IMR-90 (cell line): ENCODE data around the gene ALLC. TPM values are rescaled to one million over a fixed set of nuclear protein-coding genes. Genes with fewer than 3 reads are reported as not detected.

Experiments used
- ATAC-seq: fragments of 200-7000 bp; cut with Tn5 transposase; 2 replicates; pipeline ENCODE4 v1.9.1; 2020; ENCODE audit warnings: low read depth, mild to moderate bottlenecking, moderate library complexity
- BruUV-seq: library from RNA; stranded (reverse); fragments of 400-500 nt; replicated peaks from 2 replicates; lab custom pipeline; 2021; lab: Mats Ljungman, UMichigan
- CTCF ChIA-PET: fragments of 300-600 bp; formaldehyde crosslinking; extraction: SDS; loops from one replicate; lab custom pipeline; 2021; ENCODE audit warnings: antibody characterized with exemption; lab: Yijun Ruan, JAX
- POLR2A ChIA-PET: fragments of 300-600 bp; sonication (Branson Sonifier 250); formaldehyde crosslinking; loops from one replicate; lab custom pipeline; 2022; ENCODE audit warnings: antibody characterized with exemption; ENCODE audit not compliant: unreplicated experiment; lab: Charles Lee
- DNase-seq: peaks from one replicate; pipeline ENCODE4 v3.0.0; 2013
- H2AFZ ChIP-seq: replicated peaks from 2 replicates; pipeline ENCODE3; 2013; ENCODE audit warnings: low read length, mild to moderate bottlenecking; ENCODE audit not compliant: poor library complexity
- H2AK5ac ChIP-seq: 2 replicates; pipeline ENCODE4 v1.6.1; 2013; ENCODE audit warnings: low read depth, low read length, inconsistent platforms
- H2AK9ac ChIP-seq: replicated peaks from 2 replicates; pipeline ENCODE3; 2013; ENCODE audit warnings: mild to moderate bottlenecking, low read depth, low read length, moderate library complexity; ENCODE audit not compliant: poor library complexity
- H2BK120ac ChIP-seq: 2 replicates; pipeline ENCODE4 v1.6.1; 2013; ENCODE audit warnings: low read depth, low read length, inconsistent platforms
- H2BK15ac ChIP-seq: 3 replicates; pipeline ENCODE4 v1.6.1; 2013; ENCODE audit warnings: low read depth, low read length, inconsistent platforms
- H2BK20ac ChIP-seq: 2 replicates; pipeline ENCODE4 v1.6.1; 2013; ENCODE audit warnings: low read depth, mild to moderate bottlenecking, inconsistent platforms, low read length, moderate library complexity
- H2BK5ac ChIP-seq: 2 replicates; pipeline ENCODE4 v1.6.1; 2013; ENCODE audit warnings: mild to moderate bottlenecking, low read depth, low read length, inconsistent platforms; ENCODE audit not compliant: poor library complexity, severe bottlenecking
- H3K14ac ChIP-seq: replicated peaks from 2 replicates; pipeline ENCODE4 v1.6.1; 2013; ENCODE audit warnings: low read depth, low read length, inconsistent platforms
- H3K18ac ChIP-seq: 2 replicates; pipeline ENCODE4 v1.6.1; 2013; ENCODE audit warnings: low read depth, low read length, control low read depth
- H3K23ac ChIP-seq: 2 replicates; pipeline ENCODE4 v1.6.1; 2013; ENCODE audit warnings: low read depth, low read length, inconsistent platforms
- H3K27ac ChIP-seq: 2 replicates; pipeline ENCODE4 v1.5.1; 2013; ENCODE audit warnings: mild to moderate bottlenecking, control low read depth, low read length; ENCODE audit not compliant: insufficient read depth
- H3K27me3 ChIP-seq: 2 replicates; pipeline ENCODE4 v1.6.1; 2013; ENCODE audit warnings: low read length; ENCODE audit not compliant: control insufficient read depth, insufficient read depth
- H3K36me3 ChIP-seq: 2 replicates; pipeline ENCODE4 v1.6.1; 2013; ENCODE audit warnings: low read length, mixed read lengths; ENCODE audit not compliant: control insufficient read depth, insufficient read depth
- H3K4ac ChIP-seq: 2 replicates; pipeline ENCODE4 v1.6.1; 2013; ENCODE audit warnings: low read depth, low read length, inconsistent platforms
- H3K4me1 ChIP-seq: 2 replicates; pipeline ENCODE4 v1.6.1; 2013; ENCODE audit warnings: low read length, mixed read lengths; ENCODE audit not compliant: control insufficient read depth, insufficient read depth
- H3K4me2 ChIP-seq: 2 replicates; pipeline ENCODE4 v1.6.1; 2013; ENCODE audit warnings: low read depth, mild to moderate bottlenecking, control low read depth, low read length, moderate library complexity
- H3K4me3 ChIP-seq: 2 replicates; pipeline ENCODE4 v1.5.1; 2013; ENCODE audit warnings: low read depth, mild to moderate bottlenecking, control low read depth, low read length, moderate library complexity; ENCODE audit not compliant: insufficient read depth
- H3K56ac ChIP-seq: 2 replicates; pipeline ENCODE4 v1.6.1; 2013; ENCODE audit warnings: low read length, inconsistent platforms; ENCODE audit not compliant: insufficient read depth; ENCODE audit errors: extremely low read depth
- H3K79me1 ChIP-seq, 2 experiments: 2 replicates each; pipeline ENCODE4 v1.6.1; 2013; ENCODE audit warnings: low read length in 2 of 2, inconsistent platforms in 1 of 2, low read depth in 1 of 2
- H3K9ac ChIP-seq: 2 replicates; pipeline ENCODE4 v1.6.1; 2013; ENCODE audit warnings: low read depth, low read length, control low read depth
- H3K9me1 ChIP-seq: 2 replicates; pipeline ENCODE4 v1.6.1; 2013; ENCODE audit warnings: low read length, inconsistent platforms; ENCODE audit not compliant: insufficient read depth
- H3K9me3 ChIP-seq: 2 replicates; pipeline ENCODE4 v1.6.1; 2013; ENCODE audit warnings: low read length; ENCODE audit not compliant: control insufficient read depth, insufficient read depth
- H4K20me1 ChIP-seq: 2 replicates; pipeline ENCODE4 v1.6.1; 2013; ENCODE audit warnings: low read length, inconsistent platforms; ENCODE audit not compliant: insufficient read depth
- H4K5ac ChIP-seq: 2 replicates; pipeline ENCODE4 v1.6.1; 2013; ENCODE audit warnings: mild to moderate bottlenecking, low read depth, low read length, control low read depth
- H4K8ac ChIP-seq, 2 experiments: 2 replicates each; pipeline ENCODE4 v1.6.1; 2013; ENCODE audit warnings: low read depth in 2 of 2, low read length in 2 of 2, control low read depth in 1 of 2, inconsistent platforms in 1 of 2
- H4K91ac ChIP-seq: 2 replicates; pipeline ENCODE4 v1.6.1; 2013; ENCODE audit warnings: low read depth, low read length, inconsistent platforms; ENCODE audit not compliant: insufficient read depth
- BHLHE40 ChIP-seq: fragments of 150-350 bp; IDR thresholded peaks from 2 replicates; pipeline ENCODE4 v1.6.1; 2016; ENCODE audit warnings: mild to moderate bottlenecking, low read depth, low read length
- RCOR1 ChIP-seq: IDR thresholded peaks from 2 replicates; pipeline ENCODE4 v1.6.1; 2012; ENCODE audit warnings: mild to moderate bottlenecking, low read length, improper control_type of control experiment; ENCODE audit not compliant: insufficient replicate concordance
- WGBS, 2 experiments: methylation state at CpG; one replicate each; pipeline versions ENCODE4 v1.1.5 to v1.1.7; 2013; ENCODE audit warnings: missing lambda C conversion rate in 2 of 2; ENCODE audit not compliant: insufficient read length in 1 of 2; ENCODE audit errors: extremely low coverage in 2 of 2; 5-methylcytosine and 5-hydroxymethylcytosine counted together
- dilution Hi-C: fragments of 300-500 bp; cut with HindIII; formaldehyde crosslinking; loops from one replicate; pipeline ENCODE4 v1.14.3; 2018; ENCODE audit warnings: low sequenced_read_pairs; ENCODE audit not compliant: unreplicated experiment
- in situ Hi-C: fragments of 300-500 bp; cut with MboI; formaldehyde crosslinking; loops from 3 replicates; pipeline ENCODE4 v1.14.3; 2019; ENCODE audit warnings: low sequenced_read_pairs, inconsistent platforms, mixed read lengths
- intact Hi-C: fragments of 100-400 bp; cut with micrococcal nuclease; formaldehyde crosslinking; loops from 2 replicates; pipeline ENCODE4 v1.10.0; 2022
- polyA plus RNA-seq, 3 experiments: library from polyadenylated mRNA; depleted of rRNA; stranded (reverse); fragments of >200 nt; gene quantifications; 2 replicates each; pipeline ENCODE4 v1.2.3, GENCODE V29; 2012; ENCODE audit warnings: low replicate concordance in 1 of 3
- total RNA-seq: library from RNA; depleted of rRNA; stranded (reverse); fragments of >200 nt; gene quantifications from 2 replicates; pipeline ENCODE4 v1.2.3, GENCODE V29; 2012

The ALLC gene
- total and polyA plus RNA-seq, 2 of the 4 experiments (the other 2 are of a cell fraction), result not detected

- Histone ChIP-seq H3K23ac (no peak overlapping the region), H3K79me1 (no peaks in the 10 kb centered on the region), H2BK5ac (no peak overlapping the region), H2AFZ (no peak overlapping the region), H2AK9ac (no peak overlapping the region), H2BK120ac (peak overlapping the region; percentile 49; the same call in 1 of the 2 replicates), H2BK20ac (no peak overlapping the region), H4K8ac (no peak overlapping the region), H4K5ac (peak overlapping the region; percentile 20), H3K9me1 (no peaks in the 10 kb centered on the region), H4K20me1 (no peaks in the 10 kb centered on the region), H2BK15ac (no peak overlapping the region; the same call in 2 of the 3 replicates), H3K14ac (no peak overlapping the region), H3K36me3 (no peaks in the 10 kb centered on the region), H3K4me3 (no peak overlapping the region), H3K9ac (no peak overlapping the region), H3K27me3 (no peaks in the 10 kb centered on the region; the same call in 1 of the 2 replicates), H3K27ac (no peak overlapping the region), H3K18ac (no peak overlapping the region; the same call in 1 of the 2 replicates), H4K91ac (no peak overlapping the region; the same call in 1 of the 2 replicates), H3K4ac (0 out of 2 replicates have a peak overlapping the region, but pooled peaks have one; percentile 38), H3K9me3 (no peaks in the 10 kb centered on the region), H3K4me2 (no peak overlapping the region), H3K4me1 (peaks cover 4% of the 10 kb centered on the region; the same call in 1 of the 2 replicates), H2AK5ac (peak overlapping the region; percentile 63; the same call in 1 of the 2 replicates), H3K56ac (no peak overlapping the region)
- intact Hi-C loops (no loop called here), in situ Hi-C loops (loop anchor here (25.0 kb wide), 1 partner anchor 1804 kb away; no protein-coding TSS in a partner anchor), dilution Hi-C loops (no loop called here)
- DNase-seq, result no peak
- CTCF ChIA-PET, result interaction anchor here (0.7 kb wide), 1 partner anchor 19 kb away, joined by 4 read pairs; no protein-coding TSS in a partner anchor
- ATAC-seq, result no peak
- BruUV-seq, result no TSS peak
- POLR2A ChIA-PET, result no interaction called here
- TF ChIP-seq RCOR1, result no peak
- TF ChIP-seq BHLHE40, result no peak
- WGBS, 2 experiments, result 70% methylated on average over 2 of the region's 16 CpGs; no CpG with 5 or more reads in 1 of the 2 experiments
These were observed 8.0 kb downstream of the ALLC start for GRCh38 chr2:3665886-3666612.
